A549 treated with dexamethasone at 1 μM for 4 hours (cell line): Measurements from ENCODE around the gene SHC3. TPM values are rescaled to one million over a fixed set of nuclear protein-coding genes. Genes with fewer than 3 reads are reported as not detected.

Source experiments
- total RNA-seq: library from RNA; stranded (reverse); fragments of 200-300 nt; extraction: Qiagen RNA extraction; gene quantifications from 5 replicates; pipeline ENCODE4 v1.2.3, GENCODE V29; 2022

Gene SHC3
- 0.17 to 0.39 TPM (median 0.22 TPM) in 5 replicates for total RNA-seq

DNA sequence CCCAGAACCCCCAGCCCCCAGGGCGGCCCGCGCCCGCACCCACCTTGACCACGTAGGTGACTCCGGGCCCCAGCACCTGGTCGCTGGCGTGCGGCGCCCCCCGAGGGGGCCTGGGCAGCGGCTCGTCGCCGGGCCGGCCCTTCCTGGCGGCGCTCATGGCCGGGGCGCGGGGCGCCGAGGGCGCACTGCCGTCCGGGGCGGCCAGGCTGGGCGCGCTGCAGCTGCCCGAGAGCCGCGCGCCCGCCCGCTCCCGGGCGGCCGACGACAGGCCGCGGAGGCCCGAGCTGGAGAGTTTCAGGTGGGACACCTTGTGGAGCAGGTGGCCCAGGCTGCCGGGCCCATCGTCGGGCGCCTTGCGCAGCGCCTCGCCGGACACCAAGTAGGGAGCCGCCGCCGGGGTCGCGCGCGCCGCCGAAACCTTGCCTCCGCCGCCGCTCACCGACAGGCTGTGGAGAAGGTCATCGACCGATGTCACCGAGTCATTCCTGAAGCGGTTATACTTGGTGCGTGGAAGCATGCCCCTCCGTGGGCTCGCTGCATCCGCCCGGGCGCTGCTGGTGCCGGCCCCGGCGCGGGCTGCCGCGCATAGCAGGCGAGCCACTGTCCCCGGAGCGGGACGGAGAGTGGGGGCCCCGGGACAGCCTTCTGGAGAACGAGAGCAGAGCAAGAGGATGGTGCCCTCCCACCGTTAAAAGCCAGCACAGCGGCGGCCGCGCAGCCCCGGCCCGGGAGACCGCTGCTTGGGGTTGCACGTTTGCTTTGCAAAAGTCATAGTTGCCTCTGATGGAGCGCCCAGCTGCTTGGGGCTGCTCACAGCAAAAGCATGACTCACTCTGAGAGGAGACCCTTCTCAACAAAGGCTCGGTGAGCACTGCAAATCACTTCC is at the start of gene SHC3:
SHC3 (minus strand) TSS at position 875 of the 886 bp plus-strand sequence; CDS start at position 517, 358 bp downstream.

GRCh38 chr9:88991066-88992034 is 187.3 kb downstream of the SHC3 start, which contains the start of gene S1PR3:
TSS of gene S1PR3 (plus strand) at chr9:88991468. CDS start at chr9:89001201, 9,733 bp downstream.

Other genes with a start within 250 kb of the SHC3 start
- gene S1PR3, start 187.3 kb downstream of the SHC3 start, total RNA-seq: 73.1 to 110 TPM (median 103 TPM) in 5 replicates
- 315 to 421 TPM (median 365 TPM) in 5 replicates for gene CKS2, start 132.4 kb upstream of the SHC3 start, total RNA-seq
- gene SECISBP2, start 139.7 kb upstream of the SHC3 start, total RNA-seq: 16.1 to 23.0 TPM (median 18.8 TPM) in 5 replicates